Cardiac septum (tissue), 1 donor: ENCODE results near the gene DIRAS2. TPM values are rescaled to one million over a fixed set of nuclear protein-coding genes. Genes with fewer than 3 reads are reported as not detected.

Experiments
- DNase-seq: peaks from one replicate; pipeline ENCODE4 v3.0.0-alpha.2; 2020; ENCODE audit warnings: low spot score
- intact Hi-C: fragments of 100-400 bp; cut with DNase I; formaldehyde crosslinking; loops from one replicate; pipeline ENCODE4 v1.14.0; 2022
- total RNA-seq: library from RNA; stranded (reverse); fragmentation: NEBNext Ultra II Directional; extraction: Animal tissue kit (Norgen Biotek cat#: 25700); gene quantifications from one replicate; pipeline ENCODE4 v1.2.1, GENCODE V29; 2021
- donor health status: DM: no; HTN: no; CAD: no.

DIRAS2 gene
- total RNA-seq, 1 donor from 2014 or later: 0.16 TPM

DNA sequence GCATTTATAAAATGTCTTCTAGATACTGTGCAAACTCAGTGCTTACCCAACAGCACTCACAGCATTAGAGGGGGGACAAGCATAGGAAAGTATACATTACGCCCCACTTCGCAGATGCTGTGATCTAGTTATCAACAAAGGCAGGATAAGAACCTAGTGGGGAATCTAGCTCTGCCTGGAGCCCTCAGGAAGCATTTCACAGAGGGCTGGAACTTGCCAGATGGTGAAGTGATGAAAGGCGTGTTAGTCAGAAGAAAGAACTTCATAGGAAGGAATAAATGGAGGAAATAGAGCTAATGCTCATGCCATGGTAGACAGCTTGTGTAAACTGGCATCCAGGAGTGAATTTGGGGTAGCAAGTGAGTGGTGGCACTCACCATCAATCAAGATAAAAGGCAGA, 25.8 kb downstream of the DIRAS2 start:
- intact Hi-C loops: no loop called here

DNA sequence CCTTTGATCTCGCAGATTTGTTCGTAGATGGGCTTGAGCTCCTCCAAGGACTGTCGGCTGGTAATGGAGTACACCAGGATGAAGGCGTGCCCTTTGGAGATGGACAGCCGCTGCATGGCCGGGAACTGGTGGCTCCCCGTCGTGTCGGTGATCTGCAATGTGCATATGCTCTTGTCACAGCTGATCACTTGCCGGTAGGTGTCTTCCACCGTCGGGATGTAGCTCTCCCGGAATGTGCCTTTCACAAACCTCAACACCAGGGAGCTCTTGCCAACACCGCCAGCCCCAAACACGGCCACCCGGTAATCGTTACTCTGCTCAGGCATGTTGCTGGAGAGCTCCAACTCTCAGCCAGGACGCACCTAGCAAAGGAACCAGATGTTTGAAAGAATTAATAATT, 29.1 kb downstream of the DIRAS2 start:
- intact Hi-C loops: no loop called here
- DNase-seq: no peak

More for the DNA sequence above, 25.8 kb downstream of the DIRAS2 start:
- no peak for DNase-seq

DNA sequence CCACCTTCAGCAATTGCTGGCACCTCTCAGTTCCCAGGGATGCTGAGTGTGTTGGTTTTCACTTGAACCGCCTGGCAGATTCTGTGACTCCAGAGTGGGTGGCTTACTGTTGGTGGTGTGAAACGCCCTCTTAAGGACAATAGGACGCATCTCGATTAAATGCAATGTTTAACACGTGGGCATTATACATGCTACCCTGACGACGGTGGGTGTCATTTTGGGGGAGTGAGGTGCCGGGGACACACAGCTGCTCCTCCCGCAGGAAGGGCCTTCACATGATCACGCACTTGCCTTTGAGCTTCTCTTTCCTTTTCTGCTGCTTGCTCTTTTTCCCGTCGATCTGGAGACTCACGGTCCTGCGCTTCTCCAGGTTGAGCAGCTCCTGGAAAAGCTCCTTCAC, 29.7 kb downstream of the DIRAS2 start:
- intact Hi-C loops: no loop called here
- no peak for DNase-seq

DNA sequence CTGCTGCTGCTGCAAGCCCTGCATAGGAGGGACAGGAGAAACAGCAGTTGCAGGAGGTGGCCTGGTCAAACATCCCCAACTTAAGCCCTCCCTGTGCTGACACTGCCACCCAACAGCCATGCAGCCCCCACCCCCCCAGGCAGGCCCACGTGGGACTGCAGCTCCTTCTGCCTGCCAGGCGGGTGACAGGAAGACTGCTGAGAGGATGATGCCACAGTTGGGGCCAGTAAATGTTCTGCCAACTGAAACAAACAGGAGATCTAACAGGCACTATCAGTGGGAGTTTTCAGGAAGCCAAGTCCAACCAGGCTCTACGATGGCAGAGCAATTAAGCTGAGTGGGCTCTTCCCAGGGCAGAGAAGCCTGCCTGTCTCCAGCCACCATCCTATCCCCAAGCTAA, 31.1 kb downstream of the DIRAS2 start:
- DNase-seq: no peak
- intact Hi-C loops: no loop called here

DNA sequence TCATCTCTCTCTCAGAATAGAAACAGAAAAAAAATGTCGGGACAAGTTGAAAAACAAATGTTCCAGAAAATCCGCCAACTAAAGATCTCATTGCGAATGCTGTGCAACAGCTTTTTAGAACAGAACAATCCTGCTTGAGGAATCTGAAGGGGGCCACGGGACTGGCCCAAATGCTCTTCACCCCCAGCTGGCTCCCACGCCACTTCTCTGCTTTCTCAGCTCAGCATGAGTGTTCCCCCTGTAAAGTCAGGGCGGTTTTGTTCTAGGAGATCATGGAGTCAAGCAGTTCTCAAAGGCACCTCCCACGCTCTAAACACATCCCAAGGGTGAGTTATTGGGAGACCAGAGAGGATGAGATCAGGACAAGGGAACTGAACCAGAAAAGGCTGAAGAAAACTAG, 31.5 kb downstream of the DIRAS2 start:
- no peak for DNase-seq
- intact Hi-C loops: no loop called here

DNA sequence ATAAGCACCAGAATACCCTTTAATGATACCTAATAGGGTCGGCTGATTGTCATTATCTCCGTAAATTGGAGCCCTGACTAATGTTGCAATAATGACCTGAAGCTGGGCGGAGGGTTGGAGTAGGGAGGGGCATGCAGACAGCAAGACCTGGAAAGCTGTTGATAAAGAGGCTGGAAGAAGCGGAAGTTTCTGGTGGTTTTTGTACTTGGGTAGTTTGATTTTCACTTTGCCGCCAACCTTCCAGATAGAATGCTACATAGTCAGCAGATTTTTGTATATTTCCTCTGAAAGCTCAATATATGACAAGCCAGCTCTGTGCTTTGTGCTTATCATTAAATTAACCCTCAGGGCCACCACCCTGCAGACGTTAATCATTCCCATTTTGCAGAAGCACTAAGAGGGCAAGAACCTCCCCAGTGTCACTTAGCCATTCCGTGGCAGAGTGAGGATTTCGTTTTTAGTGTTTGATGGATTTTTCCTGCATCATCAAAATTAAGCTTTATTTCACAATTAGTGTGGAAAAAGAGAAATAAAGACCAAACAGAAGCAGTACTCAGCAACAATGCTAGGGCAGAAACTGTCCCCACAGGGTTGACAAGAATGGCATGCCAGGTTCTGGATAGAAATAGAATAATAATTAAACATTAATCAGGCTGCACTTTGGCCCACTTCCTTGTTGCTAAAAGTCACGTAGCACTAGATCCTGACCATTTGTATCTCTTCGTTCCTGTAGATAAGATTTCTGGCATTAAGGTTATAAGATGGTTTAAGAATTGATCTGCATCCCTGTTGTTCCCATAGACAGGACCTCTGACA, 34.7 kb downstream of the DIRAS2 start:
- no peak for DNase-seq
- intact Hi-C loops: no loop called here

DNA sequence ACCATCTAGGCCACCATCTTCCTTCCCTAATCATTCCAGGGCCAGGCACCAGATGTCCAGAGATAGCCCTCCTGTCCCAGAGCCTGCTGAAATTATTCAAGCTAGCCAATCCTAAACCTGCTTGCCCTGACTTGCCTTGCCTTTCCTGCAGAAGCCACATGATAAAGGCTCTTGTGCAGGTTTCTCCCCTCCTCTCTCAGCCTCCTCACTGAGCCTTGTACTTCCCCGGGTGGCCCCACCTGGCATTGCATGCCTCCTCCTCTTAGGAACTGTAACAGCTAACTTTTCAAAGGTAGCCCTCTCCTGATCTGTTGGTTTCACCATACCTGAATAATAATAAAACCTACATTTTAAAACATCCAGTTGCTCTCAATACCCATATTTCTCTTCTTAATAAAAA, 42.6 kb downstream of the DIRAS2 start:
- no peak for DNase-seq
- intact Hi-C loops: no loop called here

DNA sequence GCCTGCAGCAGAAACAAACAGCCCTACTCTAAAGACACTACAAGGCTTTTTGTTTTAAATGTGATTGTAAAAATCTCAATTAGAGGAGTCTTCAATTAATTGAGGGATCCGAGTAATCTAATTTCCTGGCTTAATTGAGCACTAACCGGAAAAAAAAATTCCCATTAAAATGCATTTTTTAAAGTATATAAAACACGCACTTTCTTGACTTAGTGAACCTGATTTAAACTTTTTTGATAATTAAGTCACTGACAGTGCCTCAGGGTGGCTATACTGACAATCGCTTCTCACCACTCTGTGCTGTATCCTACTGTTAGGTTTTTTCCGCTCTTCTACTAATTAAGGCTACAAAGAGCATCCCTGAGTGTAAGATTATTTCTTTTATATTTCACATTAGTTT, 44.4 kb downstream of the DIRAS2 start:
- no peak for DNase-seq
- intact Hi-C loops: no loop called here

DNA sequence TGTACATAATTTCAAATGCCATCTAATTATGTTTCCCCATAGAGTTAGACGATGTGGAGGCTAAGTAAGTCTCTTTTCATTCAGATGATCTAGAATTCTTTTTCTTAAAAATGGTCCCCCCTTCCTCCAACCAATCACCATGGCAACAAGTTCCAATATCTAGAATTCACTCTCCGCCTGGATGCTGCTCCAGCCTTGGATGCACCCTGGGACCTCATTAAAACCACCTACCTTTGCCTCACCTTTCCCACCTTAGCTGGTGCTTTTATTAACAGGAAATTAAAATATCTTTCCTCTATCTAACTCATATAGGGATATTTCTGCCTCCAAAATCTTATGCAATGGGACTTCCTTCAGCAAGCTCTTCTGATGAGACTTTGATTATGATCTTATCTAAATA, 49.0 kb downstream of the DIRAS2 start:
- intact Hi-C loops: no loop called here
- DNase-seq: no peak

DNA sequence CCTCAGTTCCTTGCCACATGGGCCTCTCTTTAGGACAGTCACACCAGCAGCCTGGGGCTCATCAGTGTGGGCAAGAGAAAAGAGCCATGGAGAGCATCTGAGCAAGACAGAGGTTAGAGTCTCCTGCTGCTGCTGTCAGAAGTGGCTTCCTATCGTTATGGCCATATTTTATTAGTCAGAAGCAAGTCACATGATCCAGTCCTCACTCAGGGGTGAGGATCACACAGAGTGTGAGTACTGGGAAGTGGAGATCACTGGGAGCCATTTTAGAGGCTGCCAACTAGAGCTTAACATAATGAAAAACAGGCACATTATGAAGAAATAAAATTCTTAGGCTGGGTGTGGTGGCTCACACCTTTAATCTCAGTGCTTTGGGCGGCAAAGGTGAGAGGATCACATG, 62.0 kb downstream of the DIRAS2 start:
- DNase-seq: no peak
- intact Hi-C loops: no loop called here

DNA sequence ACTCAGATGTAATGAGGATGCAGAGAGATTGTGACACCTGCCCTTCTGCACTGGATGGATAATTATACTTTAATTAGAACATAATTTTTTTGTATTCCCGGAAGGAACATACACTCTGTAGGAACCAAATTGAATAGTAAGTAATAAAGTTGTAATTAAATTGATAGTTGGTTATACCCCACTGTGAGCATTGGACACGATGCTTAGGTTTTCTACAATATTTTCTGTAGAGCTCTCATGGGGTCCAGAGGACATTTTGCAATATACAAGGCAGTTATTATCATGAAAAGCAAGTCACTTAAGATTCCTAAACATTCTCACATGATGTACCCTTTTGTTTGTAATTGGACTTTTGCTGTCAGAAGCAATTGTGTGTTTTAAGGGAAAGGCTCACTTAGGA, 63.4 kb downstream of the DIRAS2 start:
- no peak for DNase-seq
- intact Hi-C loops: no loop called here

DNA sequence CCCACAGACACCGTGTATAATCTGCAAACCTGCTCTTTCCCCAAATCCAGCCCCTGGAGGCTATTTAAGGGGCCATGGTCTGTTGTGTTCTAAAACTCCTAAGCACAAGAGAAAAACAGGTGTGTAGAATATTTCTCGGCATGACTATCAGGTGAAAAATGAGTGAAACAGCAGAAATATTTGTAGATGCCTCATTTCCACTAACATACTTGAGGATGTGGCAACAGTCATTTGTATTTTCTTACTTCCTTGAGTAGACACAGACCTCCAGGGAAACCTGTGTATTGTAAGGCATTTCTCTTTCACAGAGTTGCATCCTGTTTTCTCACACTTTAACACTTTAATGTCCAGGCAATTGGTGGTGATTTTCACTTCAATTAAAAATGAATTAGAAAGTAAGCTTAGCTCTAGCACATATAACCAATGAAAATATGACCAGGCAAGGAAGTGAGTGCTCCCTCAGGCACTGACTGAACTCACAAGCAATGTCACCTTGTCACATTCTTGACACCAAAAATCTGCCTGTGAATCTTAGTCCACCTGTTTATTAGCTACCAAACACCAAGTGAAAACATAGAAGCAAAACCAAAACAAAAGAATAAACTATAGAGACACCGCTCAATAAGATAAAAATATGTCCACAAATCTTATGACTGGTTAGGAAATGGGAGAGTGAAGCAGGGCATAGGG, 64.4 kb downstream of the DIRAS2 start:
- intact Hi-C loops: no loop called here
- DNase-seq: no peak

DNA sequence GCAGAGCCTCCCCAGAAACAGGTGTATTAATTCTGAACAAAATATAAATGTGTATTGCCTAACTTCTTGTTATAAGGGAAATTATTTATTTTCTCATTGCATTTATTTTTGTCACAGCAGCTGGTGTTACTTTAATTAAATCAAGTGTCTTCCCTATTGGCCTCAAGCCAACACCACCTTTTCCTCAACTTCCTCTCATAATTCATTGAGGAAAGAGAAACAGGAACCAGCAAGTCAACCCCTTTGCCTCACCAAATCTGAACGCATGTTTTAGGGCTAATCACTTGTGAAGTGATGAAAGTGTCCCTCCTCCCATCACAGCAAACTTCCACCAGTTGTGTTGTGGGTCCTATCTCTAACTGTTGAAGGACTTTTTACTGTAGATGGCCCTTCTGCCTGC, 73.1 kb downstream of the DIRAS2 start:
- intact Hi-C loops: no loop called here

DNA sequence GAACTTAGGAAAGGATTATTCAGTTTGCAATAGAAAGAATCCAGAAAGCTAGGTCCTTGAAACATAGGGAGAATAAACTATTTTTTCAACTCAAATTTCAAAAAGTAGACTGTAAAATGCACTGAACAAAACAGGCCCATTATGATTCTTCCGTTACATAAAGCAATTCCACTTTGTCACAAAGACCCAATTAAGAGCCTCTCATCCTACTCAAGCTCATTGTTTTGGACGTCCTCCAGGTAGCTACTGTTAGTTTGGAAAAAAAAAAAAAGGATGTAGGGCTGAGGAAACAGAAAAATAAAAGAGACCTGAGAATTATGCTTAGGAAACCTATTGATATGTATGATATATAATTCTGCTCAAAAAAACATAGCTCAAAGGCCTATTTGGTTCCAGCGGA, 74.0 kb downstream of the DIRAS2 start:
- DNase-seq: no peak
- intact Hi-C loops: no loop called here

More for the DNA sequence above, 73.1 kb downstream of the DIRAS2 start:
- DNase-seq: no peak

DNA sequence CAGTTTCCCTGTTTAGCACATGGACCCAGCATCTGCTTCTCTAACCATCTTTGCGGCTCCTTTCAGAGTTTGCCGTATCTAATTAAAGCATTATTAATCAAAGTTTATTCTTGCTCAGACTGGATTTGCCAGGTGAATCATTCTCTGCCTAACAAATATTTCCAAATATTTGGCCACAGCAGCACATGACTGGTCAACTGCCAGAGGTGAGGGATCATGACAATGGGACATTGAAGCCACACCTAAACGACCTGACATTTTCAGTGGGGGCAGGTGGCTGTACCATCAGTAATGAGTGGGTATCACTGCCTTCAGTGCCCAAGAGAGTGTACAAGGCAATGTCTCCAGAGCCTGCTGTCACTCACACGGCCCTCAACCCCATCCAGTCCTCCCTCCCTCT, 80.4 kb downstream of the DIRAS2 start:
- DNase-seq: no peak
- intact Hi-C loops: no loop called here

Other genes starting within 250 kb of the DIRAS2 start
- gene SYK, start 159.0 kb upstream of the DIRAS2 start, total RNA-seq: 4.7 TPM